GM12892 (cell line): ENCODE results near the gene DNMT3L. TPM values are rescaled to one million over a fixed set of nuclear protein-coding genes. Genes with fewer than 3 reads are reported as not detected.
"Not testable (repeated sequence)": the region's sequence is repeated elsewhere in the genome, so short reads cannot be mapped to it uniquely, and the experiment has no call there.

ENCODE experiments used
- DNase-seq: peaks from one replicate; pipeline ENCODE4 v3.0.0; 2011; ENCODE audit not compliant: insufficient read length
- FAIRE-seq: peaks from 2 replicates; lab custom pipeline; 2011; peaks lifted over from hg19 to GRCh38; lab: Jason Lieb, UNC
- POLR2A ChIP-seq: IDR thresholded peaks from 2 replicates; pipeline ENCODE4 v1.6.1; 2011; ENCODE audit warnings: low read depth, low read length, control low read depth
- POLR2AphosphoS5 ChIP-seq: IDR thresholded peaks from 2 replicates; pipeline ENCODE4 v1.6.1; 2011; ENCODE audit warnings: low read depth, low read length, control low read depth
- TAF1 ChIP-seq: IDR thresholded peaks from 2 replicates; pipeline ENCODE4 v1.6.1; 2011; ENCODE audit warnings: low read depth, mild to moderate bottlenecking, control low read depth, low read length, borderline replicate concordance
- polyA plus RNA-seq: library from polyadenylated mRNA; unstranded; fragments of >200 nt; gene quantifications from one replicate; pipeline ENCODE4 v1.2.1, GENCODE V29; 2012; ENCODE audit warnings: missing spikeins, inconsistent platforms; ENCODE audit not compliant: missing spikeins

Gene DNMT3L
- polyA plus RNA-seq = not detected

- DNase-seq (no peak), FAIRE-seq (no peak)
- TF ChIP-seq TAF1 (no peak), POLR2AphosphoS5 (no peak), POLR2A (no peak)
These were observed at the start of gene DNMT3L for GRCh38 chr21:44261675-44262295. Gene DNMT3L (minus strand): TSS chr21:44261897. CDS start chr21:44261259, 638 bp downstream.

- DNase-seq = no peak
These were observed 49.2 kb upstream of the DNMT3L start for GRCh38 chr21:44310628-44311507.

GRCh38 chr21:44306936-44307704 is 45.4 kb upstream of the DNMT3L start:
- no peak for DNase-seq
- FAIRE-seq = no peak
- TF ChIP-seq TAF1 (no peak), POLR2A (no peak), POLR2AphosphoS5 (no peak)

More at GRCh38 chr21:44310628-44311507, 49.2 kb upstream of the DNMT3L start:
- FAIRE-seq = no peak
- no peak for TF ChIP-seq POLR2AphosphoS5

GRCh38 chr21:44305691-44306090 is 44.0 kb upstream of the DNMT3L start:
- no peak for FAIRE-seq

GRCh38 chr21:44304877-44305293 is 43.2 kb upstream of the DNMT3L start:
- FAIRE-seq (no peak), DNase-seq (no peak)
- no peak for TF ChIP-seq POLR2AphosphoS5

More at GRCh38 chr21:44305691-44306090, 44.0 kb upstream of the DNMT3L start:
- TF ChIP-seq TAF1 (no peak), POLR2A (no peak), POLR2AphosphoS5 (no peak)
- no peak for DNase-seq

GRCh38 chr21:44304011-44304616 is 42.4 kb upstream of the DNMT3L start:
- FAIRE-seq = no peak
- DNase-seq = no peak
- TF ChIP-seq POLR2AphosphoS5 = no peak
- no peak for TF ChIP-seq TAF1
- no peak for TF ChIP-seq POLR2A

- TF ChIP-seq POLR2A (no peak), POLR2AphosphoS5 (no peak)
- no peak for DNase-seq
- FAIRE-seq = no peak
These were observed 41.8 kb upstream of the DNMT3L start for GRCh38 chr21:44303490-44303981.

GRCh38 chr21:44302573-44303401 is 41.1 kb upstream of the DNMT3L start:
- FAIRE-seq, DNase-seq: not testable (repeated sequence)

GRCh38 chr21:44301961-44302406 is 40.3 kb upstream of the DNMT3L start:
- DNase-seq = no peak
- TF ChIP-seq POLR2AphosphoS5 (no peak), TAF1 (no peak), POLR2A (no peak)
- no peak for FAIRE-seq

GRCh38 chr21:44301141-44301540 is 39.4 kb upstream of the DNMT3L start:
- FAIRE-seq (no peak), DNase-seq (no peak)
- TF ChIP-seq TAF1 (no peak), POLR2AphosphoS5 (no peak), POLR2A (no peak)
